B cell (primary cell): Measurements from ENCODE around the gene ANKS1B. TPM values are rescaled to one million over a fixed set of nuclear protein-coding genes. Genes with fewer than 3 reads are reported as not detected.

Experiments used
- ATAC-seq: fragments of 200-7000 bp; cut with Tn5 transposase; one replicate; pipeline ENCODE4 v1.10.0; 2021; ENCODE audit warnings: low read depth, mild to moderate bottlenecking, moderate number of reproducible peaks, moderate library complexity
- CTCF ChIA-PET: fragments of 350-600 bp; sonication (Branson Sonifier 250); formaldehyde crosslinking; loops from one replicate; lab custom pipeline; 2021; ENCODE audit warnings: antibody characterized with exemption, inconsistent platforms; lab: Charles Lee
- POLR2A ChIA-PET: fragments of 350-600 bp; sonication (Branson Sonifier 250); formaldehyde crosslinking; loops from one replicate; lab custom pipeline; 2021; ENCODE audit warnings: antibody characterized with exemption; lab: Charles Lee
- DNase-seq: peaks from one replicate; pipeline ENCODE4 v3.0.0; 2013
- H2AFZ ChIP-seq: 2 replicates; pipeline ENCODE4 v1.6.1; 2012; ENCODE audit warnings: mild to moderate bottlenecking, low read depth, low read length; ENCODE audit not compliant: insufficient read depth, poor library complexity, severe bottlenecking
- H3K27ac ChIP-seq, 2 donors: 1 replicate in 1 of 2; 2 replicates in 1 of 2; pipeline ENCODE4 v1.5.1; 2012 to 2013; ENCODE audit warnings: low read length in 2 of 2, mild to moderate bottlenecking in 2 of 2, moderate library complexity in 1 of 2
- H3K27me3 ChIP-seq, 4 experiments: fragments of 200-600 bp in 1 of 4; sonication (generic) in 1 of 4; replicated peaks in 1 of 4; 1 replicate in 2 of 4; 2 replicates in 2 of 4; pipeline versions ENCODE4 v1.6.1 to v1.7.0; 2013 to 2016; ENCODE audit warnings: low read length in 3 of 4, mild to moderate bottlenecking in 2 of 4, mixed read lengths in 1 of 4, moderate library complexity in 1 of 4; ENCODE audit not compliant: insufficient read depth in 4 of 4, control insufficient read depth in 3 of 4; ENCODE audit errors: control extremely low read depth in 1 of 4
- H3K36me3 ChIP-seq, 2 experiments: replicated peaks in 1 of 2; 1 replicate in 1 of 2; 2 replicates in 1 of 2; pipeline versions ENCODE4 v1.6.1 to v1.7.1; 2013; ENCODE audit warnings: low read length in 1 of 2; ENCODE audit not compliant: insufficient read depth in 2 of 2, control insufficient read depth in 1 of 2; ENCODE audit errors: control extremely low read depth in 1 of 2, extremely low read depth in 1 of 2
- H3K4me1 ChIP-seq, 2 donors: fragments of 200-600 bp in 1 of 2; sonication (generic) in 1 of 2; 1 replicate in 1 of 2; 2 replicates in 1 of 2; pipeline versions ENCODE4 v1.5.1 to v1.6.1; 2013 to 2017; ENCODE audit warnings: low read length in 2 of 2; ENCODE audit not compliant: control insufficient read depth in 2 of 2, insufficient read depth in 2 of 2
- H3K4me2 ChIP-seq: replicated peaks from 2 replicates; pipeline ENCODE3; 2012; ENCODE audit warnings: mild to moderate bottlenecking, low read depth, low read length; ENCODE audit not compliant: poor library complexity, severe bottlenecking
- H3K4me3 ChIP-seq, 5 experiments: fragments of 200-600 bp in 1 of 5; sonication (generic) in 1 of 5; 1 replicate in 3 of 5; 2 replicates in 2 of 5; pipeline versions ENCODE4 v1.5.1 to v1.7.0; 2011 to 2016; ENCODE audit warnings: low read length in 4 of 5, mild to moderate bottlenecking in 4 of 5, low read depth in 2 of 5, control low read depth in 1 of 5, moderate library complexity in 1 of 5; ENCODE audit not compliant: insufficient read depth in 1 of 5; ENCODE audit errors: control extremely low read depth in 1 of 5, extremely low read depth in 1 of 5
- H3K79me2 ChIP-seq: fragments of 200-600 bp; sonication (generic); one replicate; pipeline ENCODE4 v1.6.0; 2016; ENCODE audit warnings: low read length; ENCODE audit not compliant: control insufficient read depth, insufficient read depth
- H3K9ac ChIP-seq: fragments of 200-600 bp; sonication (generic); 2 replicates; pipeline ENCODE4 v1.6.1; 2017; ENCODE audit warnings: mild to moderate bottlenecking, low read length, moderate library complexity
- H3K9me3 ChIP-seq, 3 donors: one replicate each; pipeline versions ENCODE4 v1.6.1 to v1.7.1; 2013; ENCODE audit warnings: low read length in 2 of 3; ENCODE audit not compliant: control insufficient read depth in 2 of 3, insufficient read depth in 1 of 3; ENCODE audit errors: control extremely low read depth in 1 of 3
- H4K20me1 ChIP-seq: 2 replicates; pipeline ENCODE4 v1.6.0; 2012; ENCODE audit warnings: mild to moderate bottlenecking, low read length; ENCODE audit not compliant: insufficient read depth, control insufficient read depth, poor library complexity, severe bottlenecking
- H3K27ac Mint-ChIP-seq: one replicate; pipeline ENCODE4 v1.8.0; 2021; ENCODE audit warnings: mixed read lengths
- H3K27me3 Mint-ChIP-seq: one replicate; pipeline ENCODE4 v1.8.0; 2021; ENCODE audit warnings: mixed read lengths
- H3K4me1 Mint-ChIP-seq: one replicate; pipeline ENCODE4 v1.8.0; 2021; ENCODE audit warnings: mixed read lengths
- H3K4me3 Mint-ChIP-seq: one replicate; pipeline ENCODE4 v1.8.0; 2021; ENCODE audit warnings: mixed read lengths
- H3K9me3 Mint-ChIP-seq: one replicate; pipeline ENCODE4 v1.8.0; 2022; ENCODE audit warnings: mixed read lengths; ENCODE audit not compliant: insufficient read depth
- CTCF ChIP-seq: fragments of 200-600 bp; IDR thresholded peaks from one replicate; pipeline ENCODE4 v1.8.0; 2022; ENCODE audit warnings: antibody characterized with exemption, mild to moderate bottlenecking
- EZH2 ChIP-seq: IDR thresholded peaks from 2 replicates; pipeline ENCODE4 v1.6.1; 2012; ENCODE audit warnings: borderline replicate concordance, low read depth, mild to moderate bottlenecking, moderate library complexity, low read length; ENCODE audit not compliant: insufficient read depth, poor library complexity, severe bottlenecking
- WGBS: methylation state at CpG from one replicate; pipeline ENCODE4 v1.1.5; 2013; ENCODE audit warnings: missing lambda C conversion rate; ENCODE audit not compliant: insufficient coverage; 5-methylcytosine and 5-hydroxymethylcytosine counted together
- intact Hi-C: fragments of 100-400 bp; cut with micrococcal nuclease; formaldehyde crosslinking; loops from one replicate; pipeline ENCODE4 v1.10.0; 2022
- polyA plus RNA-seq: library from polyadenylated mRNA; depleted of rRNA; stranded (reverse); fragments of >200 nt; gene quantifications from 2 replicates; pipeline ENCODE4 v1.2.3, GENCODE V29; 2012
- total RNA-seq, 2 donors: library from RNA; stranded (reverse); fragments of 120-200 nt in 1 of 2; gene quantifications; 1 replicate in 1 of 2; 2 replicates in 1 of 2; pipeline versions ENCODE4 v1.2.3 to v1.2.4, GENCODE V29; 2013 to 2022

ANKS1B gene
- total and polyA plus RNA-seq, 2 donors (not counting 1 experiment from before 2014, with no cell fraction given), result not detected

GRCh38 chr12:99529966-99530365 is 454.8 kb downstream of the ANKS1B start:
- TF ChIP-seq EZH2 (no peak), CTCF (no peak)
- no peaks in the 10 kb centered on the region for H3K27me3 Mint-ChIP-seq
- Histone ChIP-seq H3K36me3 (no peaks in the 10 kb centered on the region), H3K27ac (no peak overlapping the region), H3K79me2 (no peaks in the 10 kb centered on the region), H3K9me3 (peaks cover 0 to 5% (median 0%) of the 10 kb centered on the region in 3 donors), H4K20me1 (no peaks in the 10 kb centered on the region), H3K9ac (no peak overlapping the region), H3K4me1 (no peaks in the 10 kb centered on the region), H3K27me3 (no peaks in the 10 kb centered on the region), H2AFZ (no peak overlapping the region), H3K4me3 (no peak overlapping the region), H3K4me2 (no peak overlapping the region)
- intact Hi-C loops, result no loop called here
- H3K9me3 Mint-ChIP-seq, result no peaks in the 10 kb centered on the region
- DNase-seq (no peak), ATAC-seq (no peak)
- ChIA-PET CTCF (no interaction called here), POLR2A (no interaction called here)
- WGBS, result 86% methylated on average over 2 of the region's 2 CpGs
- H3K4me3 Mint-ChIP-seq, result no peak overlapping the region
- no peaks in the 10 kb centered on the region for H3K4me1 Mint-ChIP-seq
- H3K27ac Mint-ChIP-seq, result no peak overlapping the region

GRCh38 chr12:99528478-99528877 is 456.3 kb downstream of the ANKS1B start:
- CTCF ChIA-PET, result interaction anchor here (0.7 kb wide), 1 partner anchor 13 kb away, joined by 3 read pairs; no protein-coding TSS in a partner anchor
- no peaks in the 10 kb centered on the region for H3K4me1 Mint-ChIP-seq
- H3K9me3 Mint-ChIP-seq, result peaks cover 4% of the 10 kb centered on the region
- Histone ChIP-seq H3K4me3 (no peak overlapping the region), H3K4me1 (no peaks in the 10 kb centered on the region), H3K4me2 (no peak overlapping the region), H2AFZ (no peak overlapping the region), H4K20me1 (no peaks in the 10 kb centered on the region), H3K36me3 (no peaks in the 10 kb centered on the region), H3K79me2 (no peaks in the 10 kb centered on the region), H3K27ac (no peak overlapping the region), H3K27me3 (no peaks in the 10 kb centered on the region), H3K9ac (no peak overlapping the region), H3K9me3 (peaks cover 0 to 5% (median 0%) of the 10 kb centered on the region in 3 donors)
- TF ChIP-seq EZH2 (no peak), CTCF (no peak)
- intact Hi-C loops, result no loop called here
- POLR2A ChIA-PET, result no interaction called here
- no peak overlapping the region for H3K27ac Mint-ChIP-seq
- H3K27me3 Mint-ChIP-seq, result no peaks in the 10 kb centered on the region
- no peak overlapping the region for H3K4me3 Mint-ChIP-seq
- DNase-seq (no peak), ATAC-seq (no peak)
